Smooth muscle cell (in vitro differentiated cells): ENCODE results near the gene ALMS1. TPM values are rescaled to one million over a fixed set of nuclear protein-coding genes. Genes with fewer than 3 reads are reported as not detected.

Experiments used
- DNase-seq: peaks from one replicate; lab custom pipeline; 2025; ENCODE audit not compliant: unreplicated experiment; lab: John Stamatoyannopoulos, UW
- H2AFZ ChIP-seq: fragments of 200-600 bp; sonication (generic); 2 replicates; pipeline ENCODE4 v1.6.0; 2016; ENCODE audit warnings: antibody characterized with exemption, low read depth, mild to moderate bottlenecking
- H3F3A ChIP-seq: fragments of 200-600 bp; sonication (generic); 2 replicates; pipeline ENCODE4 v1.6.0; 2017; ENCODE audit warnings: antibody characterized with exemption, low read depth
- H3K27ac ChIP-seq: fragments of 200-600 bp; sonication (generic); 2 replicates; pipeline ENCODE4 v1.5.1; 2016; ENCODE audit warnings: low read depth, mild to moderate bottlenecking
- H3K27me3 ChIP-seq: fragments of 200-600 bp; sonication (generic); 2 replicates; pipeline ENCODE4 v1.6.1; 2016; ENCODE audit warnings: low read depth, mild to moderate bottlenecking
- H3K36me3 ChIP-seq: fragments of 200-600 bp; sonication (generic); 2 replicates; pipeline ENCODE4 v1.5.1; 2016; ENCODE audit warnings: low read depth
- H3K4me1 ChIP-seq: fragments of 200-600 bp; sonication (generic); 2 replicates; pipeline ENCODE4 v1.5.1; 2016; ENCODE audit warnings: low read depth
- H3K4me2 ChIP-seq: fragments of 200-600 bp; sonication (generic); 2 replicates; pipeline ENCODE4 v1.6.0; 2016; ENCODE audit warnings: mild to moderate bottlenecking
- H3K4me3 ChIP-seq: fragments of 200-600 bp; sonication (generic); 2 replicates; pipeline ENCODE4 v1.5.1; 2016; ENCODE audit warnings: mild to moderate bottlenecking
- H3K79me2 ChIP-seq: fragments of 200-600 bp; sonication (generic); 2 replicates; pipeline ENCODE4 v1.6.0; 2016; ENCODE audit warnings: low read depth, mild to moderate bottlenecking
- H3K9ac ChIP-seq: fragments of 200-600 bp; sonication (generic); 2 replicates; pipeline ENCODE4 v1.6.0; 2016; ENCODE audit warnings: low read depth
- H3K9me3 ChIP-seq: fragments of 200-600 bp; sonication (generic); replicated peaks from 2 replicates; pipeline ENCODE4 v1.5.1; 2016; ENCODE audit warnings: low read depth
- H4K20me1 ChIP-seq: fragments of 200-600 bp; sonication (generic); 2 replicates; pipeline ENCODE4 v1.6.0; 2016; ENCODE audit warnings: low read depth
- WGBS: methylation state at CpG from one replicate; pipeline ENCODE4 v1.1.7; 2016; ENCODE audit warnings: low lambda C conversion rate; 5-methylcytosine and 5-hydroxymethylcytosine counted together
- polyA plus RNA-seq: library from polyadenylated mRNA; unstranded; fragments of >200 nt; fragmentation: Nextera tagmentation; extraction: Ambion mirVana; gene quantifications from 2 replicates; pipeline ENCODE4 v1.2.1, GENCODE V29; 2016
- total RNA-seq: library from RNA; depleted of rRNA; stranded (reverse); fragments of >200 nt; gene quantifications from 2 replicates; pipeline ENCODE4 v1.2.3, GENCODE V29; 2014
- TF ChIP-seq, protein P1 (sequence below): fragments of 200-600 bp; sonication (generic); IDR thresholded peaks from 2 replicates; pipeline ENCODE4 v1.5.1; 2017; ENCODE audit warnings: borderline replicate concordance, mild to moderate bottlenecking, antibody characterized with exemption; ENCODE audit not compliant: insufficient read depth, poor library complexity, severe bottlenecking

The ALMS1 gene
- total and polyA plus RNA-seq, 2 experiments from 2014 or later = 2.3 to 19.6 TPM

DNA sequence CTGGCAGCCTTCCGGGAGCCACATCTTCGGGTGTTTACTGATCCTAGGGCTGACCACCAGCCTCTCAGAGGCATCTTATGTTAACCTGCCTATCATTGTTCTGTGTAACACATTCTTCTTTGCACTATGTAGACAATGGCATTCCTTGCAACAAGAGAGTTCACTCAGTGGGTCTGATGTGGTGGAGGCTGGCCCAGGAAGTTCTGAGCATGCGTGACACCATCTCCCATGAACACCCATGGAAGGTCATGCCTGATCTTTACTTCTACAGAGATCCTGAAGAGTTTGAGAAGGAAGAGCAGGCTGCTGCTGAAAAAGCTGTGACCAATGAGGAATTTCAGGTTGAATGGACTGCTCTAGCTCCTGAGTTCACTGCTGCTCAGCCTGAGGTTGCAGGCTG is 15.3 kb upstream of the ALMS1 start:
- H3K4me2 ChIP-seq = no peak overlapping the region
- no peak overlapping the region for H3K27ac ChIP-seq
- H3K36me3 ChIP-seq = no peaks in the 10 kb centered on the region
- H2AFZ ChIP-seq = no peak overlapping the region
- peaks cover 11% of the 10 kb centered on the region for H3K27me3 ChIP-seq
- H3K4me1 ChIP-seq = no peaks in the 10 kb centered on the region
- TF ChIP-seq, protein P1, sequence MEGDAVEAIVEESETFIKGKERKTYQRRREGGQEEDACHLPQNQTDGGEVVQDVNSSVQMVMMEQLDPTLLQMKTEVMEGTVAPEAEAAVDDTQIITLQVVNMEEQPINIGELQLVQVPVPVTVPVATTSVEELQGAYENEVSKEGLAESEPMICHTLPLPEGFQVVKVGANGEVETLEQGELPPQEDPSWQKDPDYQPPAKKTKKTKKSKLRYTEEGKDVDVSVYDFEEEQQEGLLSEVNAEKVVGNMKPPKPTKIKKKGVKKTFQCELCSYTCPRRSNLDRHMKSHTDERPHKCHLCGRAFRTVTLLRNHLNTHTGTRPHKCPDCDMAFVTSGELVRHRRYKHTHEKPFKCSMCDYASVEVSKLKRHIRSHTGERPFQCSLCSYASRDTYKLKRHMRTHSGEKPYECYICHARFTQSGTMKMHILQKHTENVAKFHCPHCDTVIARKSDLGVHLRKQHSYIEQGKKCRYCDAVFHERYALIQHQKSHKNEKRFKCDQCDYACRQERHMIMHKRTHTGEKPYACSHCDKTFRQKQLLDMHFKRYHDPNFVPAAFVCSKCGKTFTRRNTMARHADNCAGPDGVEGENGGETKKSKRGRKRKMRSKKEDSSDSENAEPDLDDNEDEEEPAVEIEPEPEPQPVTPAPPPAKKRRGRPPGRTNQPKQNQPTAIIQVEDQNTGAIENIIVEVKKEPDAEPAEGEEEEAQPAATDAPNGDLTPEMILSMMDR = no peak
- no peaks in the 10 kb centered on the region for H3K79me2 ChIP-seq
- H3F3A ChIP-seq = no peaks in the 10 kb centered on the region
- 84% methylated on average over 3 of the region's 3 CpGs for WGBS
- H4K20me1 ChIP-seq = no peaks in the 10 kb centered on the region
- H3K9ac ChIP-seq = no peak overlapping the region
- H3K4me3 ChIP-seq = no peak overlapping the region
- DNase-seq = no peak
- no peaks in the 10 kb centered on the region for H3K9me3 ChIP-seq

DNA sequence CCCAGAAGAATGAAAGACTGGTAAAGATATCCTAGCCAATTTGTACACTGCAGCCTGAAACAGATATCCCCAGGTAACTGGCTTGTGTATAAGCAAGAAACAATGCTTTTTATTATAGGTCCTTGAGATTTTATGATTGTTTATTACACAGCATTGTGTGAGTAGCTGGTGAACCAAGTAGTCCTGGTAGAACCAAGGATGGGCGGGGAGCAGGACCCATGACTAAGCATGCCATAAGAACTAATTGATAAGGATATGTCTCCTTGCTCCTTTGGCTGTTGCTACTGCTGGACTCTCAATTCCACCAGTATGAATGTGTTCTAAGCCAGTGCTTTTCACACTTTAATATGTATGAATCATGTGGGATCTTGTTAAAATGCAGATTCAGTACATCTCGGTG is 12.3 kb upstream of the ALMS1 start:
- TF ChIP-seq, protein P1 = no peak
- Histone ChIP-seq H3K4me1 (no peaks in the 10 kb centered on the region), H3K4me3 (no peak overlapping the region), H4K20me1 (no peaks in the 10 kb centered on the region), H3K9me3 (no peaks in the 10 kb centered on the region), H3K36me3 (no peaks in the 10 kb centered on the region), H3K27ac (no peak overlapping the region), H3K4me2 (no peak overlapping the region), H3F3A (no peaks in the 10 kb centered on the region), H3K27me3 (peaks cover 19% of the 10 kb centered on the region), H3K79me2 (no peaks in the 10 kb centered on the region), H3K9ac (no peak overlapping the region), H2AFZ (no peak overlapping the region)
- DNase-seq = no peak
- 71% methylated on average over 2 of the region's 2 CpGs for WGBS

DNA sequence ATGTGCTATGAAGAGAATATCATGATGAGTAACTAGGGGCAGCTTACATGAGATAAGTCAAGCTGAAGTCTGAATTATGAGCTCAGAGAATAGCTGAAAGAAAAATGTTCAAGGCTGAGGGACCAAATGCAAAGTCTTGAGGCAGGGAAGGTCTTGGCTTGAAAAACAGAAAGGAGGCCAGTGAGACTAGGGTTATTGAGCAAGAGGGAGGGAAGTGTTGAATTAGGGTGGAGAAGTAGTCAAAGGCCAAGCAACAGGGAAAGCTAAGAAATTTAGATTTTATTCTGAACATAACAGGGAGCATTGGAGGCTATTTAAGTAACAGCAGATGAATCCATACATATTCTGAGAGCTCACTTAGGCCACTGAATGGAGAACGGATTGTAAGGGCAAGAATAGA is 11.4 kb upstream of the ALMS1 start:
- Histone ChIP-seq H3F3A (no peaks in the 10 kb centered on the region), H4K20me1 (no peaks in the 10 kb centered on the region), H3K4me2 (no peak overlapping the region), H3K4me1 (no peaks in the 10 kb centered on the region), H3K9ac (no peak overlapping the region), H3K27ac (no peak overlapping the region), H3K27me3 (peaks cover 23% of the 10 kb centered on the region), H2AFZ (no peak overlapping the region), H3K36me3 (no peaks in the 10 kb centered on the region), H3K79me2 (no peaks in the 10 kb centered on the region), H3K9me3 (no peaks in the 10 kb centered on the region), H3K4me3 (no peak overlapping the region)
- TF ChIP-seq, protein P1 = no peak
- DNase-seq = no peak
- WGBS = 71% methylated on average over 1 of the region's 1 CpG

DNA sequence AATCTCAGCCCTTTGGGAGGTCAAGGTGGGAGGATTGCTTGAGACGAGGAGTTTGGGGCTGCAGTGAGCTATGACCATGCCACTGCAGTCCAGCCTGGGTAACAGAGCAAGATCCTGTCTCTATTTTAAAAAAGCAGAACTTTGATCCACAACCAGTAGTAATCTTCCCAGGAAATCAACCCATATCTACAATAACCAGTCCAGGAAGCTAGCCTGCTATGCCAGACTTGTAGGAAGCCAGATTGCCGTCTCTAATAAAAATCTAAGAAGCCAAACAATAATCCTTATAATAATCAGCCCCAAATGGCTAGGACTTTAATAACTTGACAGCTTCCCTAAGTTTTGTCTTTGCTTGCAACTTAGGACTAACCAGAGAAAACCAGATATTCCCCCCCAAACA is 9.0 kb upstream of the ALMS1 start:
- H3K79me2 ChIP-seq = no peaks in the 10 kb centered on the region
- no peak overlapping the region for H3K27ac ChIP-seq
- no peaks in the 10 kb centered on the region for H3F3A ChIP-seq
- WGBS = 85% methylated on average over 2 of the region's 2 CpGs
- H3K27me3 ChIP-seq = peaks cover 47% of the 10 kb centered on the region
- H3K9ac ChIP-seq = no peak overlapping the region
- H3K9me3 ChIP-seq = no peaks in the 10 kb centered on the region
- no peak overlapping the region for H3K4me2 ChIP-seq
- no peaks in the 10 kb centered on the region for H4K20me1 ChIP-seq
- no peak overlapping the region for H2AFZ ChIP-seq
- TF ChIP-seq, protein P1 = no peak
- DNase-seq = no peak
- no peaks in the 10 kb centered on the region for H3K4me1 ChIP-seq
- H3K4me3 ChIP-seq = no peak overlapping the region
- H3K36me3 ChIP-seq = no peaks in the 10 kb centered on the region
